CD4-positive, alpha-beta T cell (primary cell): ENCODE data around the gene ANGPTL2. TPM values are rescaled to one million over a fixed set of nuclear protein-coding genes. Genes with fewer than 3 reads are reported as not detected.

ENCODE experiments used
- ATAC-seq: fragments of 200-7000 bp; cut with Tn5 transposase; one replicate; pipeline ENCODE4 v1.10.0; 2022; ENCODE audit warnings: mild to moderate bottlenecking; ENCODE audit not compliant: poor library complexity
- CTCF ChIA-PET: fragments of 350-600 bp; sonication (Branson Sonifier 250); formaldehyde crosslinking; loops from one replicate; lab custom pipeline; 2021; ENCODE audit warnings: antibody characterized with exemption, inconsistent platforms; lab: Charles Lee
- POLR2A ChIA-PET: fragments of 350-600 bp; sonication (Branson Sonifier 250); formaldehyde crosslinking; loops from one replicate; lab custom pipeline; 2021; ENCODE audit warnings: antibody characterized with exemption, inconsistent platforms; lab: Charles Lee
- DNase-seq, 14 experiments: peaks; one replicate each; pipeline ENCODE4 v3.0.0-alpha.2; 2013 to 2020; ENCODE audit warnings: mixed read lengths in 2 of 14
- H3K27ac ChIP-seq, 2 donors: one replicate each; pipeline versions ENCODE4 v1.5.1 to v1.7.0; 2013; ENCODE audit warnings: low read length in 2 of 2, low read depth in 1 of 2, mild to moderate bottlenecking in 1 of 2
- H3K27me3 ChIP-seq, 2 experiments: 1 replicate in 1 of 2; 2 replicates in 1 of 2; pipeline versions ENCODE4 v1.6.1 to v1.7.0; 2013; ENCODE audit warnings: low read length in 2 of 2, control low read depth in 1 of 2, mild to moderate bottlenecking in 1 of 2, moderate library complexity in 1 of 2; ENCODE audit not compliant: insufficient read depth in 2 of 2, control insufficient read depth in 1 of 2
- H3K36me3 ChIP-seq: one replicate; pipeline ENCODE4 v1.6.1; 2013; ENCODE audit warnings: low read length, control low read depth; ENCODE audit not compliant: insufficient read depth
- H3K4me1 ChIP-seq: one replicate; pipeline ENCODE4 v1.6.1; 2013; ENCODE audit warnings: low read length, control low read depth; ENCODE audit not compliant: insufficient read depth
- H3K4me3 ChIP-seq: one replicate; pipeline ENCODE4 v1.5.1; 2013; ENCODE audit warnings: mild to moderate bottlenecking, low read length, moderate library complexity
- H3K9me3 ChIP-seq, 2 experiments: 1 replicate in 1 of 2; 2 replicates in 1 of 2; pipeline versions ENCODE4 v1.6.1 to v1.7.0; 2013; ENCODE audit warnings: low read length in 2 of 2, mild to moderate bottlenecking in 2 of 2, control low read depth in 1 of 2, moderate library complexity in 1 of 2; ENCODE audit not compliant: control insufficient read depth in 1 of 2, insufficient read depth in 1 of 2
- H3K27ac Mint-ChIP-seq: one replicate; pipeline ENCODE4 v1.8.0; 2020; ENCODE audit warnings: mixed read lengths
- H3K27me3 Mint-ChIP-seq: one replicate; pipeline ENCODE4 v1.8.0; 2021; ENCODE audit warnings: mixed read lengths
- H3K36me3 Mint-ChIP-seq: one replicate; pipeline ENCODE4 v1.8.0; 2021; ENCODE audit warnings: low read depth, mixed read lengths
- H3K4me1 Mint-ChIP-seq: one replicate; pipeline ENCODE4 v1.8.0; 2021; ENCODE audit warnings: low read depth, mixed read lengths
- H3K4me3 Mint-ChIP-seq: one replicate; pipeline ENCODE4 v1.8.0; 2020; ENCODE audit warnings: mild to moderate bottlenecking, mixed read lengths
- H3K9me3 Mint-ChIP-seq: one replicate; pipeline ENCODE4 v1.8.0; 2020; ENCODE audit warnings: mixed read lengths
- CTCF ChIP-seq: fragments of 200-600 bp; IDR thresholded peaks from one replicate; pipeline ENCODE4 v1.8.0; 2022; ENCODE audit warnings: antibody characterized with exemption, mild to moderate bottlenecking
- intact Hi-C, 2 experiments: fragments of 100-400 bp; cut with DNase I in 1 of 2; cut with micrococcal nuclease in 1 of 2; formaldehyde crosslinking; loops; one replicate each; pipeline versions ENCODE4 v1.15.1 to v1.9.0; 2023 to 2025; cut with DNase I, micrococcal nuclease
- total RNA-seq, 174 experiments: library from RNA in 2 of 174; stranded (reverse) in 2 of 174; gene quantifications; one replicate each; pipeline ENCODE4 v1.2.3 and lab custom pipeline; 2021 to 2026

The ANGPTL2 gene
- total RNA-seq, 2 experiments from 2014 or later = not detected

- Histone ChIP-seq H3K9me3 (no peaks in the 10 kb centered on the region), H3K27ac (no peak overlapping the region), H3K4me1 (peaks cover 13% of the 10 kb centered on the region), H3K27me3 (no peaks in the 10 kb centered on the region), H3K36me3 (no peaks in the 10 kb centered on the region), H3K4me3 (no peak overlapping the region)
- no peak for TF ChIP-seq CTCF
- intact Hi-C loops = no loop called here
- CTCF ChIA-PET = interaction anchor here (1.5 kb wide), 1 partner anchor 36 kb away, joined by 3 read pairs; no protein-coding TSS in a partner anchor
- H3K4me3 Mint-ChIP-seq = peak overlapping the region; percentile 25
- peaks cover 4% of the 10 kb centered on the region for H3K27me3 Mint-ChIP-seq
- ATAC-seq (peak; percentile 62), DNase-seq (peak in 1 of 14 experiments; percentile 11)
- no peak overlapping the region for H3K27ac Mint-ChIP-seq
- peaks cover 15% of the 10 kb centered on the region for H3K4me1 Mint-ChIP-seq
- POLR2A ChIA-PET = interaction anchor here (1.0 kb wide), 1 partner anchor 25 kb away, joined by 3 read pairs; no protein-coding TSS in a partner anchor
- no peaks in the 10 kb centered on the region for H3K9me3 Mint-ChIP-seq
- H3K36me3 Mint-ChIP-seq = no peaks in the 10 kb centered on the region
Observed at GRCh38 chr9:127154390-127155191, 32.2 kb upstream of the ANGPTL2 start.

- no peak for ATAC-seq
- intact Hi-C loops = no loop called here
- Histone ChIP-seq H3K27ac (no peak overlapping the region), H3K4me1 (peaks cover 13% of the 10 kb centered on the region), H3K36me3 (no peaks in the 10 kb centered on the region), H3K9me3 (no peaks in the 10 kb centered on the region), H3K27me3 (no peaks in the 10 kb centered on the region), H3K4me3 (no peak overlapping the region)
- Mint-ChIP-seq H3K36me3 (no peaks in the 10 kb centered on the region), H3K9me3 (no peaks in the 10 kb centered on the region), H3K4me3 (no peak overlapping the region), H3K27ac (no peak overlapping the region), H3K27me3 (peaks cover 4% of the 10 kb centered on the region), H3K4me1 (peaks cover 15% of the 10 kb centered on the region)
- ChIA-PET CTCF (no interaction called here), POLR2A (interaction anchor here (1.0 kb wide), 1 partner anchor 26 kb away, joined by 3 read pairs; no protein-coding TSS in a partner anchor)
- no peak for TF ChIP-seq CTCF
- no peak for DNase-seq
Observed at GRCh38 chr9:127154003-127154389, 31.6 kb upstream of the ANGPTL2 start.

GRCh38 chr9:127153501-127153900 is 31.1 kb upstream of the ANGPTL2 start:
- Histone ChIP-seq H3K9me3 (no peaks in the 10 kb centered on the region), H3K27me3 (no peaks in the 10 kb centered on the region), H3K27ac (no peak overlapping the region), H3K4me1 (peaks cover 13% of the 10 kb centered on the region), H3K4me3 (no peak overlapping the region), H3K36me3 (no peaks in the 10 kb centered on the region)
- Mint-ChIP-seq H3K27me3 (peaks cover 4% of the 10 kb centered on the region), H3K9me3 (no peaks in the 10 kb centered on the region), H3K27ac (no peak overlapping the region), H3K4me1 (peaks cover 15% of the 10 kb centered on the region), H3K4me3 (no peak overlapping the region), H3K36me3 (no peaks in the 10 kb centered on the region)
- DNase-seq = no peak
- intact Hi-C loops = no loop called here
- CTCF ChIA-PET = no interaction called here
- TF ChIP-seq CTCF = no peak
- ATAC-seq = no peak
- POLR2A ChIA-PET = no interaction called here
